Activated T-helper 1 cell treated with anti-CD3 and anti-CD28 coated beads, Interleukin-12 subunit alpha, Interleukin-12 subunit beta, Interleukin-2, Interleukin-4 antibody, amounts not matched to agents 30 ng/mL and 10 ng/mL and 1 ng/mL, durations not matched to agents 14 hours and 24 hours and 36 hours (primary cell): Measurements from ENCODE around the gene HUS1. TPM values are rescaled to one million over a fixed set of nuclear protein-coding genes. Genes with fewer than 3 reads are reported as not detected.
A peak's percentile ranks its signal among the peaks of the same experiment; 100 is the strongest.
"Not testable (repeated sequence)": the region's sequence is repeated elsewhere in the genome, so short reads cannot be mapped to it uniquely, and the experiment has no call there.

ENCODE experiments used
- DNase-seq: peaks from one replicate; pipeline ENCODE4 v3.0.0; 2021; ENCODE audit warnings: low spot score
- H3K27ac Mint-ChIP-seq: one replicate; pipeline ENCODE4 v1.8.0; 2021; ENCODE audit warnings: mild to moderate bottlenecking, mixed read lengths
- H3K27me3 Mint-ChIP-seq: one replicate; pipeline ENCODE4 v1.8.0; 2022; ENCODE audit warnings: mild to moderate bottlenecking, moderate library complexity, mixed read lengths; ENCODE audit not compliant: insufficient read depth
- H3K36me3 Mint-ChIP-seq: one replicate; pipeline ENCODE4 v1.8.0; 2021; ENCODE audit warnings: low read depth, mixed read lengths
- H3K4me1 Mint-ChIP-seq: one replicate; pipeline ENCODE4 v1.8.0; 2021; ENCODE audit warnings: low read depth, mixed read lengths
- H3K4me3 Mint-ChIP-seq: one replicate; pipeline ENCODE4 v1.8.0; 2021; ENCODE audit warnings: mild to moderate bottlenecking, moderate library complexity, mixed read lengths
- H3K9me3 Mint-ChIP-seq: one replicate; pipeline ENCODE4 v1.8.0; 2021; ENCODE audit warnings: mixed read lengths
- intact Hi-C: fragments of 100-400 bp; cut with micrococcal nuclease; formaldehyde crosslinking; loops from one replicate; pipeline ENCODE4 v1.15.1; 2024
- total RNA-seq: library from RNA; stranded (reverse); gene quantifications from 2 replicates; pipeline ENCODE4 v1.2.3, GENCODE V29; 2022

HUS1 gene
- total RNA-seq, result 34.4 and 36.4 TPM in 2 replicates

DNA sequence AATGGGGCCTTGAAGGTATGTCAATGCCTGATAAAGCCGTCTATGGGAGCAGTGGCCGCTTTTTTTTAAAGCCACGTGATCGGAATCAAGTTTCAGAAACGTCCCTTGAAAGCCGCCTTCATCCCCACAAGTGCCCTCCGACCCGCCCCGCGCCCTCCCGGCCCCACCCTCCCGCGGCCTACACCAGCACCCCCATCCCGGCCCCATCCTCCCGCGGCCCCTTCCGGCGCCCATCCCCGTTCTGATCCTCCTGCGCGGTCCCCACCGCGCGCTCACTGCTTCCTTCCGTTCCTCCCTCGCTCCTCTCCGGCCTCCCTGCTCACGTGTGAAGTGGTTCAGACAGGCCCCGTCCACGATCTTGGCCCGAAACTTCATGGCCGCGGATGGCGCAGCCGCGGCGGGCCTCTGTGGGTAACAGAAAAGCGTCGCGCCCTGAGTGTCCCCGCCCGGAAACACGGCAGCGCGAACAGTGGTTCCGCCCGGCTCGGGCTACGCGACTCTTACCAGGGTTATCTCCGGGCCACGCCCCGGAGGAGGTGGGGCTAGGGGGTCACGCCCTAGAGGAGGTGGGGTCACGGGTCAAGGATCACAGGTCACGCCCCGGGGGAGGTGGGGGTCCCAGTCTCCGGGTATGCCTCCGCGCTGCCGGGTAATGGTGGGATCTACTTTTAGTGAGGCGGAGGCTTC lies at the start of gene HUS1:
HUS1 (minus strand) TSS at position 471 of the 687 bp plus-strand sequence; CDS start at position 375, 96 bp downstream.
- peak; percentile 88 for DNase-seq
- Mint-ChIP-seq H3K36me3 (peaks cover 30% of the 10 kb centered on the region), H3K4me1 (peaks cover 24% of the 10 kb centered on the region), H3K27me3 (peaks cover 5% of the 10 kb centered on the region), H3K27ac (peak within 1 kb of the TSS; percentile 96), H3K9me3 (no peaks in the 10 kb centered on the region), H3K4me3 (peak within 1 kb of the TSS; percentile 90)
- intact Hi-C loops, result loop anchor here (1.0 to 2.0 kb wide), 6 partner anchors 12 to 131 kb away; partner anchors contain the start of genes C7orf57 and UPP1

DNA sequence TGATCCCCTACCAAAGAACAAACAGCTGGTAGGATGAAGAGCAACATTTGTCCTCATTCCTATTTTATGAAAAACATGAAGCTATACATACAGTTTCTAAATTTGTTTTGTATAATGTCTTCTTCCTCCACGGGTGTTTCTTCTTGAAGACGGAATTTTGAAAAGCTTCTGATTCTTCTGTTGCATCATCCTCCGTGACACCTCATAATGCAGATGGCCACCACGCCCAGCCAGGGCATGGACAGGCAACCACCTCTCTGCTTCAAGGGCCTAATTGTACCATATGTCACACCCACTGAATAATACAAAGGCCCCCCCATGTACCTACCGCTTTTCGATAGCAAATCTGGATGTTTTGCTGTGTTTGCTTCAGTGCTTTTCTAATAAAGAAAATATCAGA lies 49.5 kb upstream of the HUS1 start, which contains the start of gene SUN3:
SUN3 (minus strand) TSS at position 170 of the 400 bp plus-strand sequence; CDS start at position 1, 169 bp downstream.
- no peaks in the 10 kb centered on the region for H3K36me3 Mint-ChIP-seq
- H3K27ac Mint-ChIP-seq, result no peak within 1 kb of the TSS
- H3K9me3 Mint-ChIP-seq, result peaks cover 9% of the 10 kb centered on the region
- peaks cover 53% of the 10 kb centered on the region for H3K27me3 Mint-ChIP-seq
- no peak within 1 kb of the TSS for H3K4me3 Mint-ChIP-seq
- no peaks in the 10 kb centered on the region for H3K4me1 Mint-ChIP-seq
- intact Hi-C loops, result no loop called here
- no peak for DNase-seq

GRCh38 chr7:48025624-48026023 lies 46.2 kb upstream of the HUS1 start:
- no peak overlapping the region for H3K4me3 Mint-ChIP-seq
- no peaks in the 10 kb centered on the region for H3K36me3 Mint-ChIP-seq
- intact Hi-C loops, result no loop called here
- H3K9me3 Mint-ChIP-seq, result peaks cover 16% of the 10 kb centered on the region
- peaks cover 53% of the 10 kb centered on the region for H3K27me3 Mint-ChIP-seq
- H3K27ac Mint-ChIP-seq, result no peak overlapping the region
- no peak for DNase-seq
- no peaks in the 10 kb centered on the region for H3K4me1 Mint-ChIP-seq

DNA sequence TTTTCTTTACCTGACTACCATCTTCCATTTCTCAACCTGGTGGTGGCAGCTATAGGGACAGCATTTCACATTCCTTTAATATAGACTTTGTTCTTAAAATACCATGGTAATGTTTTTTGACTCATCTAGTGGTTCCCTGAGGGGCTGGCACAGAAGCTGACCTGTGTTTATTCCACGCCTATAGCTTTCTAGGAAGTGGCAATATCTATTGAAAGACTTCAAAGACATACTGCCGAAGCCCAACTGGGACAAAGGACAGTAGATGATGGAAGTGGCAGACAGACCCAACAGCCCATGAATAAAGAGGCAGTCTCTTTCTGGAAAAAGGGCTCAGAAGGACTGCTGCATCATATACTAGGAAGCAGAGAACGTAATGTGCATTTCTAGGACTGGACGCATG lies 38.3 kb upstream of the HUS1 start:
- intact Hi-C loops, result no loop called here
- Mint-ChIP-seq H3K9me3 (peaks cover 3% of the 10 kb centered on the region), H3K27ac (no peak overlapping the region), H3K4me3 (no peak overlapping the region), H3K27me3 (peaks cover 22% of the 10 kb centered on the region), H3K4me1 (no peaks in the 10 kb centered on the region), H3K36me3 (no peaks in the 10 kb centered on the region)
- DNase-seq, result no peak

DNA sequence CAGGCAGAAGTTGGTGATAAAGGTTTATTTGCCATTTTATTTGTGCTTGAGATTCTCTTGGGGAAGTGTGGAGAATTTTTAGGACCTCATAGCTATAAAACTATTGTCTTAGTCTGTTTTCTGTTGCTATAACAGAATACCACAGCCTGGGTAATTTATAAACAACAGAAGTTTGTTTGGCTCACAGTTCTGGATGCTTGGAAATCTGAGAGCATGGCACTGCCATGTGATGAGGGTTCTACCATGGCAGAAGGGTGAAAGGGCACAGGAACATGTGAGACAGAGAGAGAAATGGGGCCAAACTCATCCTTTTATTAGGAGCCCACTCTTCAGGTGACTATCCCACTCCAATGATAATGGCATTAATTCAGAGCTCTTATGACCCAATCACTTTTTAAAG lies 37.2 kb upstream of the HUS1 start:
- Mint-ChIP-seq H3K27ac (no peak overlapping the region), H3K4me3 (no peak overlapping the region), H3K36me3 (no peaks in the 10 kb centered on the region), H3K9me3 (no peaks in the 10 kb centered on the region), H3K27me3 (peaks cover 19% of the 10 kb centered on the region), H3K4me1 (no peaks in the 10 kb centered on the region)
- intact Hi-C loops, result no loop called here
- DNase-seq, result no peak

- Mint-ChIP-seq H3K27ac (no peak overlapping the region), H3K9me3 (no peaks in the 10 kb centered on the region), H3K27me3 (peaks cover 1% of the 10 kb centered on the region), H3K36me3 (no peaks in the 10 kb centered on the region), H3K4me3 (no peak overlapping the region), H3K4me1 (no peaks in the 10 kb centered on the region)
- intact Hi-C loops, result no loop called here
- DNase-seq, result no peak
Measured at GRCh38 chr7:48011951-48012350, 32.5 kb upstream of the HUS1 start.

DNA sequence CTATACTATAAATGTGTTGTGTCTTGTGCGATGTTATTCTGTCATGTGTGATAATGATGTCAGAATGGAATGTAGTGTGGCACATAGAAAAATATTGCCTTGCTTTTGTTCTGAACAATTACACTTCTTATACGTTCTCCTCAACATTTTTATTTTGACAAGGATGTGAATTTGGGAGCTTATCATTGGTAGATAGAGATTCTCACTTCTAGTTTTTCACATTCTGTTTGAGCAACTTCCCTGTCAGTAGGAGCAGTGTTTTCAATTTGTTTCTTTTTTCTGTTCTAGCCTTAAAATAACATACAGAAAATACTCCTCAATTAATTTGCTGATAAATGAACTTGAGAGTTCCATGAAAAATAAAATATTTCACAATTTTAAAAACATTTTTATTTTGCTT lies 31.9 kb upstream of the HUS1 start:
- no peak overlapping the region for H3K4me3 Mint-ChIP-seq
- H3K27ac Mint-ChIP-seq, result no peak overlapping the region
- H3K27me3 Mint-ChIP-seq, result peaks cover 1% of the 10 kb centered on the region
- DNase-seq, result no peak
- no peaks in the 10 kb centered on the region for H3K4me1 Mint-ChIP-seq
- no peaks in the 10 kb centered on the region for H3K9me3 Mint-ChIP-seq
- H3K36me3 Mint-ChIP-seq, result no peaks in the 10 kb centered on the region
- intact Hi-C loops, result no loop called here

DNA sequence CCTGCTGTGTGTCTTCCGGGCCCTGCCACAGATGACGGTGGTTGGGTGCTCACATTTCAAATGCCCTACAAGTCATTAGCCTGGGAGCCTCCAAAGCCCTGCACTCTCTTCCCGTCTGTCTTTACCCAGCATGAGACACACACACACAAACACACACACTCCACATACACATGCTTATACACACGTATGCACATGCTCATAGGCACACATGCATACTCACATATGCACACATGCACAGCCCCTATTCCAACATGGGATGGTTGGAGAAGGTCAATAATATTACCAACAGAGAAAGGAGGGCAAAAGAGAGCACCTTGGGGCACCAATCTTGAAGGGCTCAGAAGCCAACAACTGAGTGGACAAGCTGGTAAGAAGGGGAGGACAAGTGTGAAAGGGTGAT lies 30.5 kb upstream of the HUS1 start:
- DNase-seq, result no peak
- Mint-ChIP-seq H3K27me3 (peaks cover 5% of the 10 kb centered on the region), H3K36me3 (no peaks in the 10 kb centered on the region), H3K9me3 (no peaks in the 10 kb centered on the region), H3K27ac (no peak overlapping the region), H3K4me3 (no peak overlapping the region), H3K4me1 (no peaks in the 10 kb centered on the region)
- intact Hi-C loops, result no loop called here

- H3K36me3 Mint-ChIP-seq, result no peaks in the 10 kb centered on the region
- no peak overlapping the region for H3K27ac Mint-ChIP-seq
- no peaks in the 10 kb centered on the region for H3K4me1 Mint-ChIP-seq
- H3K27me3 Mint-ChIP-seq, result peaks cover 7% of the 10 kb centered on the region
- H3K4me3 Mint-ChIP-seq, result no peak overlapping the region
- no peak for DNase-seq
- H3K9me3 Mint-ChIP-seq, result no peaks in the 10 kb centered on the region
- intact Hi-C loops, result no loop called here
Measured at GRCh38 chr7:48009257-48009656, 29.8 kb upstream of the HUS1 start.

DNA sequence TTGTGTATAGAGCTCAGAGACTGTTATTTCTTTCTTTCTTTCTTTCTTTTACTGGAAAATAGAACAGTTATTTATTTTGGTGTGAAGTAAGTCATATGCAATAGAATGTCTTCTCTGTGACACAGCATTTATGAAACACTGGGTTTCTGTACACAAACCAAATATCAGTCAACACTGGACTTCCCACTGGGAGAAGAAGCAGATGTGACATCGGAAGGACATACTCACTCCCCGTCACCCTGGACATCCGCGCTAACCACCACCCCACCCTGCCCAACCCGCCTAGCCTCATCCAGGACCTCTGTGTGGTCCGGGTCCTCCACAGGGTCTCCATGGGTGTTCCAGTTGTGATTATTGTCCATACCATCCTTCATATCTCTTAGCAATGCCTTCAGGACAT lies 27.5 kb upstream of the HUS1 start:
- H3K27ac Mint-ChIP-seq, result no peak overlapping the region
- H3K36me3 Mint-ChIP-seq, result no peaks in the 10 kb centered on the region
- H3K27me3 Mint-ChIP-seq, result peaks cover 12% of the 10 kb centered on the region
- no peaks in the 10 kb centered on the region for H3K9me3 Mint-ChIP-seq
- intact Hi-C loops, result no loop called here
- no peak for DNase-seq
- H3K4me1 Mint-ChIP-seq, result no peaks in the 10 kb centered on the region
- H3K4me3 Mint-ChIP-seq, result no peak overlapping the region

GRCh38 chr7:48004638-48005037 lies 25.2 kb upstream of the HUS1 start:
- Mint-ChIP-seq H3K36me3 (no peaks in the 10 kb centered on the region), H3K9me3 (no peaks in the 10 kb centered on the region), H3K4me1 (no peaks in the 10 kb centered on the region), H3K4me3 (no peak overlapping the region), H3K27me3 (peaks cover 12% of the 10 kb centered on the region), H3K27ac (no peak overlapping the region)
- no peak for DNase-seq
- intact Hi-C loops, result no loop called here

- Mint-ChIP-seq H3K27me3 (peaks cover 12% of the 10 kb centered on the region), H3K4me3 (no peak overlapping the region), H3K27ac (no peak overlapping the region), H3K36me3 (no peaks in the 10 kb centered on the region), H3K4me1 (no peaks in the 10 kb centered on the region), H3K9me3 (no peaks in the 10 kb centered on the region)
- DNase-seq, result no peak
- intact Hi-C loops, result no loop called here
Measured at GRCh38 chr7:48004032-48004431, 24.6 kb upstream of the HUS1 start.

- H3K27me3 Mint-ChIP-seq, result peaks cover 15% of the 10 kb centered on the region
- H3K9me3 Mint-ChIP-seq, DNase-seq, H3K4me1 Mint-ChIP-seq, H3K36me3 Mint-ChIP-seq, intact Hi-C loops, H3K4me3 Mint-ChIP-seq, H3K27ac Mint-ChIP-seq: not testable (repeated sequence)
Measured at GRCh38 chr7:48000164-48000563, 20.7 kb upstream of the HUS1 start.

GRCh38 chr7:47999413-47999812 lies 20.0 kb upstream of the HUS1 start:
- intact Hi-C loops, result no loop called here
- H3K27ac Mint-ChIP-seq, result no peak overlapping the region
- H3K9me3 Mint-ChIP-seq, result peaks cover 8% of the 10 kb centered on the region
- H3K4me1 Mint-ChIP-seq, result no peaks in the 10 kb centered on the region
- no peak for DNase-seq
- peaks cover 12% of the 10 kb centered on the region for H3K27me3 Mint-ChIP-seq
- peaks cover 5% of the 10 kb centered on the region for H3K36me3 Mint-ChIP-seq
- H3K4me3 Mint-ChIP-seq, result no peak overlapping the region
